Tibial nerve (tissue), 3 donors: ENCODE measurements around the gene LBHD1.

ENCODE experiments used
- CTCF ChIP-seq, 5 experiments: fragments of 200-600 bp in 3 of 5; fragments of 450-650 bp in 2 of 5; sonication (generic) in 3 of 5; IDR thresholded peaks; one replicate each; pipeline ENCODE4 v1.5.1; 2016 to 2019; ENCODE audit warnings: antibody characterized with exemption in 5 of 5, mild to moderate bottlenecking in 3 of 5, moderate library complexity in 2 of 5
- POLR2A ChIP-seq, 2 donors: fragments of 450-650 bp; IDR thresholded peaks; one replicate each; pipeline ENCODE4 v1.6.1; 2017; ENCODE audit warnings: antibody characterized with exemption in 2 of 2, mild to moderate bottlenecking in 2 of 2, moderate library complexity in 2 of 2

GRCh38 chr11:62656796-62657429 is 15.2 kb downstream of the LBHD1 start:
- TF ChIP-seq CTCF (IDR thresholded peaks at IDR 0.05) (no peak), POLR2A (IDR thresholded peaks at IDR 0.05) (no peak)
